Measurements from ENCODE around the gene MAPK1IP1L. TPM values are rescaled to one million over a fixed set of nuclear protein-coding genes. Genes with fewer than 3 reads are reported as not detected.

Gene MAPK1IP1L
- total RNA-seq (2022; extraction: Qiagen RNA extraction; ENCODE audit: low read depth): 95.9 to 110 TPM (median 105 TPM) in 5 replicates

DNA sequence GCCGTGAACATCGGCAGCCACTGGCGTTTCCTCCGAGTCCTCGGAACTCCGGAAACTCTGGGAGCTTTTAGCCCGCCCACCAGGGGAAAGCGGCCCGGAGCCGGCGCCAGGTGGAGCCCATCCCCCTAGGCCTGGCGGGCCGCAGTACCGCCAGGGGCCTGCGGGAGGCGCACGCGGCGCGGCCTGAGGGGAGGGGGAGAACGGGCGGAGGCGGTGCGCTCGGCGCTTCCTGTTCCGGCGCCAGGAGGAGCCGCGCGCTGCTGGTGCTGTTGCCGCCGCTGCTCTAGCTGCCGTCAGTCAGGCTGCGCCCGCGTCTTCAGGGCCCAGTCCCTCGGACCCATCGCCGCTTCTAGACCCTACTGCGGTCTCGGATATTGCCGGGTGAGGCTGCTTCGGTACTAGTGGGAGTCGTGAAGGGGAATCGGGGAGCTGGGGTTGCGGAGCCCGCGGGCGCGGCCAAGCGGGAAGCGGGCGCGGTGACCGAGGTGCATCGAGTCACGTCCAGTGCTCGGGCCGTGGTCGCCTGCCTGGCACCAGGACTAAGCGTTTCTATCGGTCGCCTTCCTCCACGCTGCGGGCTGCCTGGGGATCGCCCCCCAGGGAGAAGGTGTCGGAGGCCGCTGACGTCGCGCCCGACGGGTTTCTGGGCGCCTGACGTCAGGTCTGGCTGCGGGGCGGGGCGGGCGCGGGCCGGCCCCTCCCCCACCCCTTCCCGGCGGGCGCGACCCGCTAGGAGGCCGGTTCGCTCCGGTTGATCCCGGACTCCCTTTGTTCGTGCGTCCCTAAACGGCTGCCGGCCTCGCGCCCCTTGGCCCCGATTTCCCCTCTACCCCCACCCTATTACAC lies at the start of gene MAPK1IP1L:
TSS of gene MAPK1IP1L (plus strand) at position 225 of the 846 bp plus-strand sequence. CDS start 10,037 bp downstream, outside the sequence.

DNA sequence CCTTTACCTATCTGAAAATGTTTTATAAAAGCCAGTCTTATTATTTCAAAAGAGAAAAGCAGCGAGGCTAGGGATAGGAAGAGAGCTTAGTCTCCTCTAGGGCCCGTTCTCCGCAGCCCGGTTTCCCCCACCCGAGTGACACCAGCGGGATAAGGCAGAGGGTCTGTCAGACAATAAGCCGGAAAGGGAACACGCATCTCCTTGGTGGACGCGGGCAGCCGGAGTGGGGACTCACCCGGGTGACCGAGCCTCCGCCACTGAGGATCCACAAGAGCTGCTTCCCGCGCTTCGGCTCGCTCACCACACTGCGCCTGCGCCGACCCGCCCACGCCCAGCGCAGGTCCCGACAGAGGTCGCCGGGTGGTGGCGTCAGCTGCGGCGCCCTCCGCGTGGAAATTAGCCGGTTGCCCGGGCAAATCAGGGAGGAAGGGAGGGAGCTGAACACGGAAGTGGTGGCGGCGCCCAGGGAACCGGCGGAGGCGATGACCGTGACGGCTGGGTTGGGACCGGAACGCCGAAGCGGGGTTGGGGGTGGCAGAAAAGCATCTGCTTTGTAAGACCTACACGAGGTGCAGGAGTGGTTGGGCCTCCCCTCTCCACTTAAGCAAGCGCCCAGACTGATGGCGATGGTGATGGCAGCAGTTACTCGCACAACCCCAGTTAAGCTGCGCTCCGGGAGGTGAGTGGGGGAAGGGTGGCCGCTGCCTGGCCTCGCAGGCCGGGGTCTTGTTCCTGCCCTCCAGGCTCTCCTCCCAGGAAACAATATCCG lies 24.5 kb upstream of the MAPK1IP1L start, which contains the start of the genes SOCS4 and WDHD1:
TSS of gene SOCS4 (plus strand) at position 444 of the 769 bp plus-strand sequence. CDS start 15,806 bp downstream, outside the sequence.
TSS of gene WDHD1 (minus strand) at position 307 of the 769 bp plus-strand sequence. CDS start 312 bp downstream, outside the sequence.

Other genes starting within 250 kb of the MAPK1IP1L start
- 2.7 to 4.5 TPM (median 3.9 TPM) in 5 replicates for gene GCH1, start 148.8 kb upstream of the MAPK1IP1L start, total RNA-seq (2022; extraction: Qiagen RNA extraction; ENCODE audit: low read depth)
- 9.2 to 13.7 TPM (median 11.0 TPM) in 5 replicates for gene WDHD1, start 24.5 kb upstream of the MAPK1IP1L start, total RNA-seq (2022; extraction: Qiagen RNA extraction; ENCODE audit: low read depth)
- 7.4 to 10.3 TPM (median 9.4 TPM) in 5 replicates for gene SOCS4, start 24.4 kb upstream of the MAPK1IP1L start, total RNA-seq (2022; extraction: Qiagen RNA extraction; ENCODE audit: low read depth)
- 166 to 192 TPM (median 170 TPM) in 5 replicates for gene LGALS3, start 77.6 kb downstream of the MAPK1IP1L start, total RNA-seq (2022; extraction: Qiagen RNA extraction; ENCODE audit: low read depth)
- 24.6 to 38.0 TPM (median 31.4 TPM) in 5 replicates for gene DLGAP5, start 139.9 kb downstream of the MAPK1IP1L start, total RNA-seq (2022; extraction: Qiagen RNA extraction; ENCODE audit: low read depth)
- gene FBXO34, start 219.8 kb downstream of the MAPK1IP1L start, total RNA-seq (2022; extraction: Qiagen RNA extraction; ENCODE audit: low read depth): 10.9 to 15.9 TPM (median 15.0 TPM) in 5 replicates

Data from A549 treated with GW870086 at 1 μM for 4 hours (cell line).